GM10248 (cell line): ENCODE results near the gene MAP2K4.

Experiments
- CTCF ChIA-PET: fragments of 300-600 bp; sonication (Branson Sonifier 250); formaldehyde crosslinking; extraction: SDS; loops from one replicate; lab custom pipeline; 2021; ENCODE audit warnings: antibody characterized with exemption; lab: Yijun Ruan, JAX
- POLR2A ChIA-PET: fragments of 350-650 bp; sonication (Branson Sonifier 250); formaldehyde crosslinking; extraction: SDS; loops from one replicate; lab custom pipeline; 2020; ENCODE audit warnings: antibody characterized with exemption; lab: Yijun Ruan, JAX
- DNase-seq: peaks from one replicate; pipeline ENCODE4 v3.0.0; 2012; ENCODE audit errors: extremely low spot score
- CTCF ChIP-seq: IDR thresholded peaks from 2 replicates; pipeline ENCODE4 v1.5.1; 2012; ENCODE audit warnings: mild to moderate bottlenecking, low read depth; ENCODE audit errors: extremely low read depth, missing control alignments, control extremely low read depth

Gene MAP2K4

DNA sequence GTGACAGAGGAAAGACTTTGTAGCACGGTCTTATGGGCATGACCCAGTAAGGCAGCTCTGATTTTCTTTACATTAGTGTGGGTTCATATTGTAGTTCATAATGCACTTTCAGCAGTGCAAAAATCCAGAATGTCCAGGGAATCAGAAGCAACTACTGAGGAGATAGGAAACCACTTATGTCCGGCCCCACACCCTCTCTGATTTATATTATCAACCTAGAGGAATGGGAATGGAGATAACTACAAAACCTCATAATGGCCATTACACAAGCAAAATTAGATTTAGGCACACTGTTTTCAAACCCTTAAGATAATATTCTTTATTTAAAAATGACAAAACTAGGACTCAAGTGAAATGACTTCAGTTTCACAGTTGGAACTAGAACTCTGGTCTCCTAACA is 7.9 kb downstream of the MAP2K4 start:
- no peak for TF ChIP-seq CTCF
- CTCF ChIA-PET, result no interaction called here

GRCh38 chr17:12034538-12034937 is 13.9 kb downstream of the MAP2K4 start:
- no peak for TF ChIP-seq CTCF
- no peak for DNase-seq
- CTCF ChIA-PET, result interaction anchor here (1.0 to 1.5 kb wide), 4 partner anchors 9 to 37 kb away, joined by 3 to 4 read pairs (median 4); partner anchors contain the start of gene ZNF18
- POLR2A ChIA-PET, result no interaction called here

More for the DNA sequence above, 7.9 kb downstream of the MAP2K4 start:
- no peak for DNase-seq
- POLR2A ChIA-PET, result no interaction called here

DNA sequence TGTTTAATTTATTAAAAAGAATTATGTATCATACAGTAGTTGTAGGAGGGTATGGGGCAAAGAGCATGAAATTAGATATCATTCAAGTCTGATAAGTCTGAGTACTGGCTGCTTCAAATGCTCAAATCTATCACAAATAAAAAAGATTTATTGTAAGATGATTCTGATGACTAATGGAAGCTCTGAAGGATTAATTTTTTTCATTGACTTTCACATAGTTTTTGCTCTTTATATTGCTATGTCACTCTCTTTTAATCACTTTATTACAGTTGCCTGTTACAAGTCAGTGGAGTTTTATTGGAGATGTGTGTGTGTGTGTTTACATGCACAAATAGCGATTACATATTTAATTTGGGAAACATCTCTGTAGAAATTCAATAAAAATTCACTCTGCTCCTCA is 15.0 kb downstream of the MAP2K4 start:
- POLR2A ChIA-PET, result interaction anchor here (0.5 kb wide), 1 partner anchor 18 kb away, joined by 4 read pairs; no protein-coding TSS in a partner anchor
- no peak for DNase-seq
- no peak for TF ChIP-seq CTCF
- CTCF ChIA-PET, result interaction anchor here (1.0 to 1.5 kb wide), 2 partner anchors 8 to 9 kb away, joined by 3 to 4 read pairs; no protein-coding TSS in a partner anchor

DNA sequence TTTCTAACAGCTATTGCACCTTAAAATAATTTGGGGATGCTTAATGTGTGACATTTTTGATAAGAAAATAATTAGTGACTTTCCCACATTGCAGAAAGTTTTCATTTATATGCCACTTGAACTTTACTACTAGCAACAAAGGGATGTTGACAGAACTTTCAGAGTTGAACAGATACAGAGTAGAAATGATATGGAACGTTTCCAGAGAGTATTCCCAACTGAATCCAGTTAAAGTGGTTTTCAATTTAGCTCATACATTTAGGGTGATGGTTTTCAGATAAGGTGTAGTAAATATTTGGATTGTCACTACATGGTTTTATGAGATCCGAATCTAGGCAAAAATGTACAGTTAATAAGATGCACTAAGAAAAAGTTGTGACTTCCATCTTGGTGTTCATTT is 17.3 kb downstream of the MAP2K4 start:
- DNase-seq, result no peak
- no peak for TF ChIP-seq CTCF
- POLR2A ChIA-PET, result interaction anchor here (1.0 kb wide), 1 partner anchor 18 kb away, joined by 3 read pairs; the partner anchor contains the start of gene MAP2K4
- CTCF ChIA-PET, result interaction anchor here (1.4 to 2.6 kb wide), 2 partner anchors 12 to 18 kb away, joined by 5 to 11 read pairs; partner anchors contain the start of gene MAP2K4

- ChIA-PET CTCF (interaction anchor here (1.2 kb wide), 1 partner anchor 10 kb away, joined by 4 read pairs; no protein-coding TSS in a partner anchor), POLR2A (no interaction called here)
- no peak for TF ChIP-seq CTCF
- DNase-seq, result no peak
Observed at GRCh38 chr17:12040478-12040877, 19.8 kb downstream of the MAP2K4 start.

DNA sequence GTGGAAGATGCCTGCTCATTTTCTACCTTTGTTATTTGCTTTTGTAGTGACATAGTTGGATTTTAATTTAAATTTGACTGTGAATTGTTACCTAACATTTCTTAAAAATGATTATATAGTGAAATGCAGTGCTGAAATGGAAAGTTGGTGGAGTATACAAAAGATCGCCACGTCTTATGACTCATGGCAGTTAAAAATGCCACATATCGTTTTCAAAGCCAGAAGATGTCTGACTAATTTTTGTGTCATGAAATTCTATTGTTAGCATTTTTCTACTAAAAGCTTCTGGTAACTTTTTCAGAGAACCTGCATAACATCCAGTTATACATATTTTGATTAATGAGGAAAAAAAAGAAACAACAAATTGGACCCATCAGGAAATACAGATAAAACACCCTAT is 20.6 kb downstream of the MAP2K4 start:
- CTCF ChIA-PET, result no interaction called here
- POLR2A ChIA-PET, result interaction anchor here (0.6 kb wide), 1 partner anchor 1394 kb away, joined by 5 read pairs; no protein-coding TSS in a partner anchor

More for the DNA sequence above, 20.6 kb downstream of the MAP2K4 start:
- DNase-seq, result no peak
- TF ChIP-seq CTCF, result no peak
